ENCODE results near the gene GRM7. TPM values are rescaled to one million over a fixed set of nuclear protein-coding genes. Genes with fewer than 3 reads are reported as not detected.

Gene GRM7
- total and polyA plus RNA-seq, 9 of the 15 experiments (the other 6 are each of a cell fraction or from before 2014, with no cell fraction given), result not detected

GRCh38 chr3:7749931-7750695, 889.2 kb downstream of the GRM7 start:
- Histone ChIP-seq H3K27ac (ENCODE audit: extremely low read depth, low read depth, low read length) (no peak overlapping the region), H2AFZ (ENCODE audit: low read depth, low read length) (no peak overlapping the region), H3K9ac (ENCODE audit: insufficient read depth in 1 of 2, low read depth in 2 of 2, low read length in 2 of 2) (no peak overlapping the region), H3K4me2 (ENCODE audit: insufficient read depth, low read length) (no peak overlapping the region), H4K20me1 (replicated peaks; ENCODE audit: control insufficient read depth, insufficient read depth, low read length) (no peaks in the 10 kb centered on the region), H3K36me3 (ENCODE audit: control insufficient read depth, insufficient read depth, low read length) (no peaks in the 10 kb centered on the region), H3K4me3 (no peak overlapping the region), H3K9me1 (ENCODE audit: control insufficient read depth, insufficient read depth, low read length) (no peaks in the 10 kb centered on the region), H3K27me3 (ENCODE audit: control insufficient read depth in 2 of 2, insufficient read depth in 2 of 2, low read length in 2 of 2) (no peaks in the 10 kb centered on the region), H3K4me1 (replicated peaks in 1 of 2; ENCODE audit: control insufficient read depth in 2 of 2, insufficient read depth in 2 of 2, low read length in 2 of 2) (no peaks in the 10 kb centered on the region), H3K79me2 (ENCODE audit: control insufficient read depth, insufficient read depth, low read length) (no peaks in the 10 kb centered on the region), H3K9me3 (replicated peaks; ENCODE audit: control insufficient read depth, insufficient read depth, low read depth, low read length) (no peaks in the 10 kb centered on the region)
- POLR2A ChIA-PET, result no interaction called here
- CTCF ChIA-PET (ENCODE audit: low intra/inter-chr PET ratio), result no interaction called here
- ATAC-seq (no peak), DNase-seq (ENCODE audit: extremely low read depth in 1 of 4, low spot score in 3 of 4) (no peak), FAIRE-seq (no peak)
- in situ Hi-C loops (cut with MboI) (no loop called here), intact Hi-C loops (cut with micrococcal nuclease) (no loop called here)
- no peak for TF ChIP-seq RB1 (IDR thresholded peaks at IDR 0.05; ENCODE audit: low read depth)
- TF ChIP-seq ZNF133 (CRISPR knock-in tag; IDR thresholded peaks at IDR 0.05), result no peak
- TF ChIP-seq, protein P1, sequence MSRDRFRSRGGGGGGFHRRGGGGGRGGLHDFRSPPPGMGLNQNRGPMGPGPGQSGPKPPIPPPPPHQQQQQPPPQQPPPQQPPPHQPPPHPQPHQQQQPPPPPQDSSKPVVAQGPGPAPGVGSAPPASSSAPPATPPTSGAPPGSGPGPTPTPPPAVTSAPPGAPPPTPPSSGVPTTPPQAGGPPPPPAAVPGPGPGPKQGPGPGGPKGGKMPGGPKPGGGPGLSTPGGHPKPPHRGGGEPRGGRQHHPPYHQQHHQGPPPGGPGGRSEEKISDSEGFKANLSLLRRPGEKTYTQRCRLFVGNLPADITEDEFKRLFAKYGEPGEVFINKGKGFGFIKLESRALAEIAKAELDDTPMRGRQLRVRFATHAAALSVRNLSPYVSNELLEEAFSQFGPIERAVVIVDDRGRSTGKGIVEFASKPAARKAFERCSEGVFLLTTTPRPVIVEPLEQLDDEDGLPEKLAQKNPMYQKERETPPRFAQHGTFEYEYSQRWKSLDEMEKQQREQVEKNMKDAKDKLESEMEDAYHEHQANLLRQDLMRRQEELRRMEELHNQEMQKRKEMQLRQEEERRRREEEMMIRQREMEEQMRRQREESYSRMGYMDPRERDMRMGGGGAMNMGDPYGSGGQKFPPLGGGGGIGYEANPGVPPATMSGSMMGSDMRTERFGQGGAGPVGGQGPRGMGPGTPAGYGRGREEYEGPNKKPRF (IDR thresholded peaks at IDR 0.05; ENCODE audit: low read depth, low read length), result no peak
- TF ChIP-seq NR1H2 (CRISPR knock-in tag; IDR thresholded peaks at IDR 0.05), result no peak
- TF ChIP-seq ZNF76 (CRISPR knock-in tag; IDR thresholded peaks at IDR 0.05; ENCODE audit: borderline replicate concordance), result no peak
- no peak for TF ChIP-seq XRCC4 (IDR thresholded peaks at IDR 0.05; ENCODE audit: extremely low read depth, insufficient read depth, insufficient read length)
- TF ChIP-seq ZNF146 (CRISPR knock-in tag; IDR thresholded peaks at IDR 0.05; ENCODE audit: unreplicated experiment), result no peak
- TF ChIP-seq ZZZ3 (IDR thresholded peaks at IDR 0.05), result no peak
- TF ChIP-seq, protein P2, sequence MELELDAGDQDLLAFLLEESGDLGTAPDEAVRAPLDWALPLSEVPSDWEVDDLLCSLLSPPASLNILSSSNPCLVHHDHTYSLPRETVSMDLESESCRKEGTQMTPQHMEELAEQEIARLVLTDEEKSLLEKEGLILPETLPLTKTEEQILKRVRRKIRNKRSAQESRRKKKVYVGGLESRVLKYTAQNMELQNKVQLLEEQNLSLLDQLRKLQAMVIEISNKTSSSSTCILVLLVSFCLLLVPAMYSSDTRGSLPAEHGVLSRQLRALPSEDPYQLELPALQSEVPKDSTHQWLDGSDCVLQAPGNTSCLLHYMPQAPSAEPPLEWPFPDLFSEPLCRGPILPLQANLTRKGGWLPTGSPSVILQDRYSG (tag; conservative IDR thresholded peaks at IDR 0.05; ENCODE audit: low read depth), result no peak
- BruUV-seq (replicated peaks), result no TSS peak
- WGBS (ENCODE audit: insufficient coverage, low coverage, missing lambda C conversion rate), result 2% methylated on average over 4 of the region's 4 CpGs

All from K562 (cell line).